Lung (tissue), 12 donors: ENCODE data around the gene BCR. TPM values are rescaled to one million over a fixed set of nuclear protein-coding genes. Genes with fewer than 3 reads are reported as not detected.

Source experiments
- ATAC-seq: fragments of 200-7000 bp; cut with Tn5 transposase; one replicate; pipeline ENCODE4 v1.9.1; 2020; ENCODE audit warnings: moderate number of reproducible peaks; ENCODE audit not compliant: insufficient read depth, low FRiP score
- DNase-seq, 3 donors: peaks; one replicate each; pipeline ENCODE4 v3.0.0-alpha.2; 2013 to 2017
- H3K27ac ChIP-seq, 2 donors: one replicate each; pipeline ENCODE4 v1.5.1; 2013; ENCODE audit warnings: mild to moderate bottlenecking in 2 of 2, moderate library complexity in 2 of 2, control low read depth in 1 of 2, inconsistent platforms in 1 of 2, low read depth in 1 of 2, low read length in 1 of 2
- H3K27me3 ChIP-seq, 3 donors: one replicate each; pipeline ENCODE4 v1.5.1; 2013; ENCODE audit warnings: low read length in 2 of 3; ENCODE audit not compliant: control insufficient read depth in 3 of 3, insufficient read depth in 3 of 3
- H3K36me3 ChIP-seq, 4 donors: one replicate each; pipeline ENCODE4 v1.5.1; 2013; ENCODE audit warnings: low read length in 4 of 4, mild to moderate bottlenecking in 1 of 4, moderate library complexity in 1 of 4; ENCODE audit not compliant: control insufficient read depth in 4 of 4, insufficient read depth in 4 of 4
- H3K4me1 ChIP-seq, 5 donors: one replicate each; pipeline ENCODE4 v1.5.1; 2013; ENCODE audit warnings: low read length in 5 of 5, mild to moderate bottlenecking in 2 of 5, moderate library complexity in 1 of 5; ENCODE audit not compliant: control insufficient read depth in 5 of 5, insufficient read depth in 5 of 5
- H3K4me3 ChIP-seq: one replicate; pipeline ENCODE4 v1.5.1; 2013; ENCODE audit warnings: mild to moderate bottlenecking, control low read depth, moderate library complexity
- H3K9ac ChIP-seq, 2 donors: one replicate each; pipeline ENCODE4 v1.5.1; 2013; ENCODE audit warnings: low read length in 2 of 2, control low read depth in 1 of 2; ENCODE audit not compliant: insufficient read depth in 1 of 2
- H3K9me3 ChIP-seq, 4 donors: one replicate each; pipeline ENCODE4 v1.5.1; 2013; ENCODE audit warnings: low read length in 3 of 4, mild to moderate bottlenecking in 1 of 4, moderate library complexity in 1 of 4; ENCODE audit not compliant: control insufficient read depth in 4 of 4, insufficient read depth in 3 of 4
- WGBS, 2 donors: extraction: QIAGEN DNeasy Blood & Tissue Kit; methylation state at CpG; one replicate each; pipeline ENCODE4 v1.1.7; 2013; 5-methylcytosine and 5-hydroxymethylcytosine counted together
- polyA plus RNA-seq, 2 donors: library from polyadenylated mRNA; stranded (reverse); fragments of 200-250 nt; gene quantifications; one replicate each; pipeline ENCODE4 v1.2.1, GENCODE V29; 2013
- total RNA-seq, 2 donors: library from RNA; depleted of rRNA in 1 of 2; stranded (reverse); fragments of >200 nt in 1 of 2; gene quantifications; one replicate each; pipeline ENCODE4 v1.2.1, GENCODE V29; 2014 to 2021
- TF ChIP-seq, protein P1 (sequence below): IDR thresholded peaks from 2 replicates; pipeline ENCODE4 v1.5.1; 2012; ENCODE audit warnings: mild to moderate bottlenecking; ENCODE audit errors: control extremely low read depth, extremely low read depth
- donor health status: control.
- donor health status: control.
- donor health status: Bipolar disorder and iron deficiency.
- donor health status: healthy.
- donor health status: DM: yes; HTN: yes; CAD: no.

BCR gene
- total and polyA plus RNA-seq, 4 donors: 21.8 to 67.3 (median 31.8) TPM

DNA sequence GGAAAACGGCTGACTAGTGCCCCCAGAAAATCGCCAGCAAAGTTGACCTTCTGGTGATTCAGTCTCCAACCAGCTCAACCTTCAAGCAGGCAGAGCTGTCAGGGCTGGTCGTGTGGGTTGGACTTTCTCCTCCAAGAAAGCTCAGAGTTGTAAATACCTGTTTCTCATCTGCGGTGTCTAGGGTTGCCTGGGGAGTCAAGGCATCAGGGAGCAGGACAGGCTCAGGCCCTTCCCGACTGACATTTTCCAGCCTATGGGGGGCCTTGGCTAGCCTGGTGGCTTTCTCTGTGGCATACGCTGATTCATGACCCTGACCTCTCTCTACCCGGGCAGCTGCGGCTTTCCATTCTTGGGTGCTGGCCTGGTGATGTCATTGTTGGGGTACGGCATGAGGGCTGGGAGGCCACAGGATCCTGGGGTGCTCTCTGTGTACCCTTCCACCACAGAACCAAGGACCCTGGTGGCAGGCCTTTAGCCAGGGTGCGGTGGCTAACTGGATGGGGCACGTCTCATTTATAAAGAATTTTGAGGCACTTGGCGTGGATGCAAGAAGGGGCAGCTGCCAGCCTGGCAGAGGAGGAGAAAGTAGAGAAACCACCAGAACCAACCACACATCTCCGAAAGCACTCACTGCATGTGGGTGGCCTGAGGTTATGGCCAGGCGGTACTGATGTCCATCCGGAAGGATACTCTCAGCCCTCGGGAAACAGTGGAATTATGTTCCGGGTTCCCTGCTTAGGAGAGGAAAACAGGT is 64.9 kb downstream of the BCR start:
- Histone ChIP-seq H3K27ac (no peak overlapping the region), H3K9me3 (no peaks in the 10 kb centered on the region), H3K4me1 (peaks cover 0 to 28% (median 19%) of the 10 kb centered on the region in 5 donors), H3K27me3 (no peaks in the 10 kb centered on the region), H3K36me3 (no peaks in the 10 kb centered on the region), H3K9ac (no peak overlapping the region), H3K4me3 (no peak overlapping the region)
- DNase-seq (no peak), ATAC-seq (no peak)
- TF ChIP-seq, protein P1, sequence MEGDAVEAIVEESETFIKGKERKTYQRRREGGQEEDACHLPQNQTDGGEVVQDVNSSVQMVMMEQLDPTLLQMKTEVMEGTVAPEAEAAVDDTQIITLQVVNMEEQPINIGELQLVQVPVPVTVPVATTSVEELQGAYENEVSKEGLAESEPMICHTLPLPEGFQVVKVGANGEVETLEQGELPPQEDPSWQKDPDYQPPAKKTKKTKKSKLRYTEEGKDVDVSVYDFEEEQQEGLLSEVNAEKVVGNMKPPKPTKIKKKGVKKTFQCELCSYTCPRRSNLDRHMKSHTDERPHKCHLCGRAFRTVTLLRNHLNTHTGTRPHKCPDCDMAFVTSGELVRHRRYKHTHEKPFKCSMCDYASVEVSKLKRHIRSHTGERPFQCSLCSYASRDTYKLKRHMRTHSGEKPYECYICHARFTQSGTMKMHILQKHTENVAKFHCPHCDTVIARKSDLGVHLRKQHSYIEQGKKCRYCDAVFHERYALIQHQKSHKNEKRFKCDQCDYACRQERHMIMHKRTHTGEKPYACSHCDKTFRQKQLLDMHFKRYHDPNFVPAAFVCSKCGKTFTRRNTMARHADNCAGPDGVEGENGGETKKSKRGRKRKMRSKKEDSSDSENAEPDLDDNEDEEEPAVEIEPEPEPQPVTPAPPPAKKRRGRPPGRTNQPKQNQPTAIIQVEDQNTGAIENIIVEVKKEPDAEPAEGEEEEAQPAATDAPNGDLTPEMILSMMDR: no peak
- 66 to 78% methylated on average over 17 of the region's 17 CpGs for WGBS, 2 donors

DNA sequence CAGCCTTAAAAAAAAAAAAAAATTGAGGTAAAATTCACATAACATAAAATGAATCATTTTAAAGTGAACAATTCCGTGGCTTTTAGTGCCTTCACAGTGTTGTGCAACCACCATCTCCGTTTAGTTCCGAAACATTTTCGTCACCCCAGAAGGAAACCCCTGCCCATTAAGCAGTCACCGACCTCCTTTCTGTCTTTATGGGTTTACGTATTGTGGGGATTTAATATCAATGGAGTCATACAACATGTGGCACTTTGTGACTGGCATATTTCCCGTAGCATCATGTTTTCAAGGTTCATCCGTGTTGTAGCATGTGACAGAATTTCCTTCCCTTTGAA is 65.5 kb downstream of the BCR start:
- H3K27ac ChIP-seq: no peak overlapping the region
- DNase-seq (no peak), ATAC-seq (no peak)
- H3K4me3 ChIP-seq: no peak overlapping the region
- 36 to 63% methylated on average over 8 of the region's 8 CpGs for WGBS, 2 donors
- TF ChIP-seq, protein P1: no peak
- peaks cover 0 to 28% (median 19%) of the 10 kb centered on the region in 5 donors for H3K4me1 ChIP-seq
- H3K9me3 ChIP-seq: no peaks in the 10 kb centered on the region
- H3K36me3 ChIP-seq: no peaks in the 10 kb centered on the region
- H3K27me3 ChIP-seq: no peaks in the 10 kb centered on the region
- H3K9ac ChIP-seq: no peak overlapping the region

DNA sequence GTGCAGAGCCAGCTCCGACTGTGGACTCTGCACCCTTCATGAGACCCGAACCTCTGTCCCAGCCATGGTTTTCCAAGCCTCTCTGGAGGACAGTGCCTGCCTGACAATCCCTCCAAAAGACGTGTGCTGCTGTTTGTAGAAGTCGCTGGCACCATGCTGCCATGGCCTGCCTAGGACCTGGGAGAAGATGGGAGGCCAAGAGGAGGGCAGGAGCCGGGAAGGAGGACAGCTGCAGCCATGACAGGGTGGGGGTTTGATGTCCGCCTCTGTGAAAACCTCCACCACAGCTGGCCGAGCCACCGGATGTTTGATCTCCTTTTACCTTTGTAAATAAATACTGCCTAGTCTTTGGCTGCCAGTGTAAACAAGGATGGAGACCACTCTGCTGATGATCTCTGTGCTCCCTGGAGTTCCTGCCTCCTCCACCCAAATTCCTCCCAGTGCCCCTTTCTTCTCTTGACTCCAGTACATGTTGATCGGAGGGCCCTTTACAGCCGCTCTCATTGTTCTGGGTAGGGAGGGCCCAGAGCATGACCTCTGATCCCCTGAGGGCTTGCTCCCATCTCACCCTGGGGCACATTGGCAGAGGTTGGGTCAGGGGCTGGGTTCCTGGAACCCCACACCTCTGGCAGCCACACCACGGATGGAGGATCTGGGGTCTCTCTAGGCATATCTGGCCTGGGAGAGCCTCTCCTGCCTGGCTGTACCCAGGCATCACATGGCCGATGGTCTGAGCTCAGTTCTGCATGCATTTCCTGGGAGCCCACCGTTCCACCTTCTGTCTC is 66.9 kb downstream of the BCR start:
- Histone ChIP-seq H3K4me1 (peaks cover 0 to 29% (median 18%) of the 10 kb centered on the region in 5 donors), H3K9me3 (no peaks in the 10 kb centered on the region), H3K27me3 (no peaks in the 10 kb centered on the region), H3K9ac (no peak overlapping the region), H3K4me3 (no peak overlapping the region), H3K27ac (no peak overlapping the region), H3K36me3 (no peaks in the 10 kb centered on the region)
- WGBS, 2 donors: 75 to 83% methylated on average over 13 of the region's 13 CpGs
- ATAC-seq (no peak), DNase-seq (no peak)
- TF ChIP-seq, protein P1: no peak
